H1 (cell line): Measurements from ENCODE around the gene LRP1. TPM values are rescaled to one million over a fixed set of nuclear protein-coding genes. Genes with fewer than 3 reads are reported as not detected.

Source experiments
- ASH2L ChIP-seq: fragments of 200-600, 300-600 bp; sonication (generic); IDR thresholded peaks from one replicate; pipeline ENCODE4 v1.7.1; 2017; ENCODE audit warnings: low read length
- CTBP2 ChIP-seq: IDR thresholded peaks from 2 replicates; pipeline ENCODE4 v1.7.0; 2011; ENCODE audit warnings: borderline replicate concordance, mild to moderate bottlenecking, moderate library complexity, mixed read lengths, low read length; ENCODE audit not compliant: insufficient read depth, insufficient read length
- KDM5A ChIP-seq: fragments of 200-600 bp; IDR thresholded peaks from 2 replicates; pipeline ENCODE4 v1.7.1; 2012; ENCODE audit warnings: mild to moderate bottlenecking, low read length, inconsistent platforms, mixed read lengths
- MAFK ChIP-seq: IDR thresholded peaks from 2 replicates; pipeline ENCODE4 v1.6.1; 2012; ENCODE audit warnings: low read depth, mild to moderate bottlenecking, improper control_type of control experiment, low read length
- POLR2AphosphoS5 ChIP-seq: IDR thresholded peaks from 2 replicates; pipeline ENCODE4 v1.6.1; 2011; ENCODE audit warnings: low read depth, low read length
- RNF2 ChIP-seq: fragments of 200-900, 300-1000 bp; sonication (generic); IDR thresholded peaks from 2 replicates; pipeline ENCODE4 v1.7.1; 2016; ENCODE audit warnings: borderline replicate concordance, low read depth, mild to moderate bottlenecking, antibody characterized with exemption, low read length; ENCODE audit not compliant: poor library complexity, severe bottlenecking; ENCODE audit errors: missing control alignments
- RXRA ChIP-seq: IDR thresholded peaks from 2 replicates; pipeline ENCODE4 v1.6.1; 2011; ENCODE audit warnings: low read depth, mild to moderate bottlenecking, low read length, moderate library complexity; ENCODE audit not compliant: insufficient read depth
- polyA plus RNA-seq, 7 experiments: library from polyadenylated mRNA; depleted of rRNA in 3 of 7; stranded (reverse) in 5 of 7; unstranded in 2 of 7; fragments of >200 nt in 5 of 7; fragments of 200-250 nt in 2 of 7; gene quantifications; 1 replicate in 5 of 7; 2 replicates in 1 of 7; 4 replicates in 1 of 7; pipeline versions ENCODE4 v1.2.1 to v1.2.3, GENCODE V29; 2011 to 2013; ENCODE audit warnings: missing spikeins in 2 of 7, mixed read lengths in 2 of 7
- total RNA-seq: library from RNA; stranded (reverse); fragmentation: NEBNext Ultra II Directional; extraction: Animal tissue kit (Norgen Biotek cat#: 25700); gene quantifications from 2 replicates; pipeline ENCODE4 v1.2.1, GENCODE V29; 2021
- TF ChIP-seq, protein P1 (sequence below): fragments of 300-600 bp; sonication (generic); IDR thresholded peaks from 2 replicates; pipeline ENCODE4 v1.7.1; 2012; ENCODE audit warnings: low read length, moderate library complexity, mild to moderate bottlenecking, inconsistent platforms; ENCODE audit not compliant: insufficient replicate concordance

The LRP1 gene
- total and polyA plus RNA-seq, 2 of the 8 experiments (the other 6 are each of a cell fraction or from before 2014, with no cell fraction given): 35.3 to 92.5 TPM

DNA sequence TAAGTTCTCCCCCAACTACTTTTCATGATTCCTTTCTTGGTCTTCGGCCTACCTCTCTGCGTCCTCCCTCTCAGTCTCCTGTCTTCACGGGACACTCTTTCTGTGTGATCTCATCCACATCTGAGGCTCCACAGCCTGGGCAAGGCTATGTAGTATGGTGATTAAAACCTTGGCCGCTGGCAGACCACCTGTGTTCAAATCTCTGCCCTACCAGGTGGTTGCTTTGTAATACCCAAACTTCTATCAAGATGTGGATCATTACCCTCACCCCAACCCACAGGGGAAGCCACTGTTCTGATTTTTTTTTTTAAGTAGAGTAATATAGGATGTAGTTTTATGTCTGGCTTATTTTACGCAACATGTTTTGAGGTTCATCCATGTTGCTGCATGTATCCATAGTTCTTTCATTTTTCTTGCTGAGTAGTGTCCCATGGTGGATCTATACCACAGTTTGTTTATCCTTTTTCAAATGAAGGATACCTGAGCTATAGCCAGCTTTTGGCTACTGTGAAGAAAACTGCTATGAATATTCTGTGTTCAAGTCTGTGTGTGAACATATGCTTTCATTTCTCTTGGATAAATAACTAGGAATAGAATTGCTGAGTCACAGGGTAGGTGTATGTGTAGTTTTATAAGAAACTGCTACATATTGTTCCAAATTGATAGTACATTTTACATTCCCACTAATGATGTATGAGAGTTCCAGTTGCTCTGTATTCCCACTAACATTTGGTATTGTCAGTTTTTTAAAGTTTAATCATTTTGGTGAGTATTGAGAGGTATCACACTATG, 8.8 kb upstream of the LRP1 start (continued):
- TF ChIP-seq, protein P1, sequence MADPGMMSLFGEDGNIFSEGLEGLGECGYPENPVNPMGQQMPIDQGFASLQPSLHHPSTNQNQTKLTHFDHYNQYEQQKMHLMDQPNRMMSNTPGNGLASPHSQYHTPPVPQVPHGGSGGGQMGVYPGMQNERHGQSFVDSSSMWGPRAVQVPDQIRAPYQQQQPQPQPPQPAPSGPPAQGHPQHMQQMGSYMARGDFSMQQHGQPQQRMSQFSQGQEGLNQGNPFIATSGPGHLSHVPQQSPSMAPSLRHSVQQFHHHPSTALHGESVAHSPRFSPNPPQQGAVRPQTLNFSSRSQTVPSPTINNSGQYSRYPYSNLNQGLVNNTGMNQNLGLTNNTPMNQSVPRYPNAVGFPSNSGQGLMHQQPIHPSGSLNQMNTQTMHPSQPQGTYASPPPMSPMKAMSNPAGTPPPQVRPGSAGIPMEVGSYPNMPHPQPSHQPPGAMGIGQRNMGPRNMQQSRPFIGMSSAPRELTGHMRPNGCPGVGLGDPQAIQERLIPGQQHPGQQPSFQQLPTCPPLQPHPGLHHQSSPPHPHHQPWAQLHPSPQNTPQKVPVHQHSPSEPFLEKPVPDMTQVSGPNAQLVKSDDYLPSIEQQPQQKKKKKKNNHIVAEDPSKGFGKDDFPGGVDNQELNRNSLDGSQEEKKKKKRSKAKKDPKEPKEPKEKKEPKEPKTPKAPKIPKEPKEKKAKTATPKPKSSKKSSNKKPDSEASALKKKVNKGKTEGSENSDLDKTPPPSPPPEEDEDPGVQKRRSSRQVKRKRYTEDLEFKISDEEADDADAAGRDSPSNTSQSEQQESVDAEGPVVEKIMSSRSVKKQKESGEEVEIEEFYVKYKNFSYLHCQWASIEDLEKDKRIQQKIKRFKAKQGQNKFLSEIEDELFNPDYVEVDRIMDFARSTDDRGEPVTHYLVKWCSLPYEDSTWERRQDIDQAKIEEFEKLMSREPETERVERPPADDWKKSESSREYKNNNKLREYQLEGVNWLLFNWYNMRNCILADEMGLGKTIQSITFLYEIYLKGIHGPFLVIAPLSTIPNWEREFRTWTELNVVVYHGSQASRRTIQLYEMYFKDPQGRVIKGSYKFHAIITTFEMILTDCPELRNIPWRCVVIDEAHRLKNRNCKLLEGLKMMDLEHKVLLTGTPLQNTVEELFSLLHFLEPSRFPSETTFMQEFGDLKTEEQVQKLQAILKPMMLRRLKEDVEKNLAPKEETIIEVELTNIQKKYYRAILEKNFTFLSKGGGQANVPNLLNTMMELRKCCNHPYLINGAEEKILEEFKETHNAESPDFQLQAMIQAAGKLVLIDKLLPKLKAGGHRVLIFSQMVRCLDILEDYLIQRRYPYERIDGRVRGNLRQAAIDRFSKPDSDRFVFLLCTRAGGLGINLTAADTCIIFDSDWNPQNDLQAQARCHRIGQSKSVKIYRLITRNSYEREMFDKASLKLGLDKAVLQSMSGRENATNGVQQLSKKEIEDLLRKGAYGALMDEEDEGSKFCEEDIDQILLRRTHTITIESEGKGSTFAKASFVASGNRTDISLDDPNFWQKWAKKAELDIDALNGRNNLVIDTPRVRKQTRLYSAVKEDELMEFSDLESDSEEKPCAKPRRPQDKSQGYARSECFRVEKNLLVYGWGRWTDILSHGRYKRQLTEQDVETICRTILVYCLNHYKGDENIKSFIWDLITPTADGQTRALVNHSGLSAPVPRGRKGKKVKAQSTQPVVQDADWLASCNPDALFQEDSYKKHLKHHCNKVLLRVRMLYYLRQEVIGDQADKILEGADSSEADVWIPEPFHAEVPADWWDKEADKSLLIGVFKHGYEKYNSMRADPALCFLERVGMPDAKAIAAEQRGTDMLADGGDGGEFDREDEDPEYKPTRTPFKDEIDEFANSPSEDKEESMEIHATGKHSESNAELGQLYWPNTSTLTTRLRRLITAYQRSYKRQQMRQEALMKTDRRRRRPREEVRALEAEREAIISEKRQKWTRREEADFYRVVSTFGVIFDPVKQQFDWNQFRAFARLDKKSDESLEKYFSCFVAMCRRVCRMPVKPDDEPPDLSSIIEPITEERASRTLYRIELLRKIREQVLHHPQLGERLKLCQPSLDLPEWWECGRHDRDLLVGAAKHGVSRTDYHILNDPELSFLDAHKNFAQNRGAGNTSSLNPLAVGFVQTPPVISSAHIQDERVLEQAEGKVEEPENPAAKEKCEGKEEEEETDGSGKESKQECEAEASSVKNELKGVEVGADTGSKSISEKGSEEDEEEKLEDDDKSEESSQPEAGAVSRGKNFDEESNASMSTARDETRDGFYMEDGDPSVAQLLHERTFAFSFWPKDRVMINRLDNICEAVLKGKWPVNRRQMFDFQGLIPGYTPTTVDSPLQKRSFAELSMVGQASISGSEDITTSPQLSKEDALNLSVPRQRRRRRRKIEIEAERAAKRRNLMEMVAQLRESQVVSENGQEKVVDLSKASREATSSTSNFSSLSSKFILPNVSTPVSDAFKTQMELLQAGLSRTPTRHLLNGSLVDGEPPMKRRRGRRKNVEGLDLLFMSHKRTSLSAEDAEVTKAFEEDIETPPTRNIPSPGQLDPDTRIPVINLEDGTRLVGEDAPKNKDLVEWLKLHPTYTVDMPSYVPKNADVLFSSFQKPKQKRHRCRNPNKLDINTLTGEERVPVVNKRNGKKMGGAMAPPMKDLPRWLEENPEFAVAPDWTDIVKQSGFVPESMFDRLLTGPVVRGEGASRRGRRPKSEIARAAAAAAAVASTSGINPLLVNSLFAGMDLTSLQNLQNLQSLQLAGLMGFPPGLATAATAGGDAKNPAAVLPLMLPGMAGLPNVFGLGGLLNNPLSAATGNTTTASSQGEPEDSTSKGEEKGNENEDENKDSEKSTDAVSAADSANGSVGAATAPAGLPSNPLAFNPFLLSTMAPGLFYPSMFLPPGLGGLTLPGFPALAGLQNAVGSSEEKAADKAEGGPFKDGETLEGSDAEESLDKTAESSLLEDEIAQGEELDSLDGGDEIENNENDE: no peak
- TF ChIP-seq MAFK (no peak), ASH2L (no peak), KDM5A (no peak), CTBP2 (no peak), POLR2AphosphoS5 (no peak), RXRA (no peak), RNF2 (no peak)
